IMR-90 (cell line): ENCODE measurements around the gene LINC01488. TPM values are rescaled to one million over a fixed set of nuclear protein-coding genes. Genes with fewer than 3 reads are reported as not detected.

Source experiments
- ATAC-seq: fragments of 200-7000 bp; cut with Tn5 transposase; 2 replicates; pipeline ENCODE4 v1.9.1; 2020; ENCODE audit warnings: low read depth, mild to moderate bottlenecking, moderate library complexity
- BruUV-seq: library from RNA; stranded (reverse); fragments of 400-500 nt; replicated peaks from 2 replicates; lab custom pipeline; 2021; lab: Mats Ljungman, UMichigan
- CTCF ChIA-PET: fragments of 300-600 bp; formaldehyde crosslinking; extraction: SDS; loops from one replicate; lab custom pipeline; 2021; ENCODE audit warnings: antibody characterized with exemption; lab: Yijun Ruan, JAX
- POLR2A ChIA-PET: fragments of 300-600 bp; sonication (Branson Sonifier 250); formaldehyde crosslinking; loops from one replicate; lab custom pipeline; 2022; ENCODE audit warnings: antibody characterized with exemption; ENCODE audit not compliant: unreplicated experiment; lab: Charles Lee
- DNase-seq: peaks from one replicate; pipeline ENCODE4 v3.0.0; 2013
- H2AFZ ChIP-seq: replicated peaks from 2 replicates; pipeline ENCODE3; 2013; ENCODE audit warnings: low read length, mild to moderate bottlenecking; ENCODE audit not compliant: poor library complexity
- H2AK5ac ChIP-seq: 2 replicates; pipeline ENCODE4 v1.6.1; 2013; ENCODE audit warnings: low read depth, low read length, inconsistent platforms
- H2AK9ac ChIP-seq: replicated peaks from 2 replicates; pipeline ENCODE3; 2013; ENCODE audit warnings: mild to moderate bottlenecking, low read depth, low read length, moderate library complexity; ENCODE audit not compliant: poor library complexity
- H2BK120ac ChIP-seq: 2 replicates; pipeline ENCODE4 v1.6.1; 2013; ENCODE audit warnings: low read depth, low read length, inconsistent platforms
- H2BK15ac ChIP-seq: 3 replicates; pipeline ENCODE4 v1.6.1; 2013; ENCODE audit warnings: low read depth, low read length, inconsistent platforms
- H2BK20ac ChIP-seq: 2 replicates; pipeline ENCODE4 v1.6.1; 2013; ENCODE audit warnings: low read depth, mild to moderate bottlenecking, inconsistent platforms, low read length, moderate library complexity
- H2BK5ac ChIP-seq: 2 replicates; pipeline ENCODE4 v1.6.1; 2013; ENCODE audit warnings: mild to moderate bottlenecking, low read depth, low read length, inconsistent platforms; ENCODE audit not compliant: poor library complexity, severe bottlenecking
- H3K14ac ChIP-seq: replicated peaks from 2 replicates; pipeline ENCODE4 v1.6.1; 2013; ENCODE audit warnings: low read depth, low read length, inconsistent platforms
- H3K18ac ChIP-seq: 2 replicates; pipeline ENCODE4 v1.6.1; 2013; ENCODE audit warnings: low read depth, low read length, control low read depth
- H3K23ac ChIP-seq: 2 replicates; pipeline ENCODE4 v1.6.1; 2013; ENCODE audit warnings: low read depth, low read length, inconsistent platforms
- H3K27ac ChIP-seq: 2 replicates; pipeline ENCODE4 v1.5.1; 2013; ENCODE audit warnings: mild to moderate bottlenecking, control low read depth, low read length; ENCODE audit not compliant: insufficient read depth
- H3K27me3 ChIP-seq: 2 replicates; pipeline ENCODE4 v1.6.1; 2013; ENCODE audit warnings: low read length; ENCODE audit not compliant: control insufficient read depth, insufficient read depth
- H3K36me3 ChIP-seq: 2 replicates; pipeline ENCODE4 v1.6.1; 2013; ENCODE audit warnings: low read length, mixed read lengths; ENCODE audit not compliant: control insufficient read depth, insufficient read depth
- H3K4ac ChIP-seq: 2 replicates; pipeline ENCODE4 v1.6.1; 2013; ENCODE audit warnings: low read depth, low read length, inconsistent platforms
- H3K4me1 ChIP-seq: 2 replicates; pipeline ENCODE4 v1.6.1; 2013; ENCODE audit warnings: low read length, mixed read lengths; ENCODE audit not compliant: control insufficient read depth, insufficient read depth
- H3K4me2 ChIP-seq: 2 replicates; pipeline ENCODE4 v1.6.1; 2013; ENCODE audit warnings: low read depth, mild to moderate bottlenecking, control low read depth, low read length, moderate library complexity
- H3K4me3 ChIP-seq: 2 replicates; pipeline ENCODE4 v1.5.1; 2013; ENCODE audit warnings: low read depth, mild to moderate bottlenecking, control low read depth, low read length, moderate library complexity; ENCODE audit not compliant: insufficient read depth
- H3K56ac ChIP-seq: 2 replicates; pipeline ENCODE4 v1.6.1; 2013; ENCODE audit warnings: low read length, inconsistent platforms; ENCODE audit not compliant: insufficient read depth; ENCODE audit errors: extremely low read depth
- H3K79me1 ChIP-seq, 2 experiments: 2 replicates each; pipeline ENCODE4 v1.6.1; 2013; ENCODE audit warnings: low read length in 2 of 2, inconsistent platforms in 1 of 2, low read depth in 1 of 2
- H3K9ac ChIP-seq: 2 replicates; pipeline ENCODE4 v1.6.1; 2013; ENCODE audit warnings: low read depth, low read length, control low read depth
- H3K9me1 ChIP-seq: 2 replicates; pipeline ENCODE4 v1.6.1; 2013; ENCODE audit warnings: low read length, inconsistent platforms; ENCODE audit not compliant: insufficient read depth
- H3K9me3 ChIP-seq: 2 replicates; pipeline ENCODE4 v1.6.1; 2013; ENCODE audit warnings: low read length; ENCODE audit not compliant: control insufficient read depth, insufficient read depth
- H4K20me1 ChIP-seq: 2 replicates; pipeline ENCODE4 v1.6.1; 2013; ENCODE audit warnings: low read length, inconsistent platforms; ENCODE audit not compliant: insufficient read depth
- H4K5ac ChIP-seq: 2 replicates; pipeline ENCODE4 v1.6.1; 2013; ENCODE audit warnings: mild to moderate bottlenecking, low read depth, low read length, control low read depth
- H4K8ac ChIP-seq, 2 experiments: 2 replicates each; pipeline ENCODE4 v1.6.1; 2013; ENCODE audit warnings: low read depth in 2 of 2, low read length in 2 of 2, control low read depth in 1 of 2, inconsistent platforms in 1 of 2
- H4K91ac ChIP-seq: 2 replicates; pipeline ENCODE4 v1.6.1; 2013; ENCODE audit warnings: low read depth, low read length, inconsistent platforms; ENCODE audit not compliant: insufficient read depth
- MAFK ChIP-seq: IDR thresholded peaks from 2 replicates; pipeline ENCODE4 v1.6.1; 2012; ENCODE audit warnings: low read depth, low read length, improper control_type of control experiment
- RCOR1 ChIP-seq: IDR thresholded peaks from 2 replicates; pipeline ENCODE4 v1.6.1; 2012; ENCODE audit warnings: mild to moderate bottlenecking, low read length, improper control_type of control experiment; ENCODE audit not compliant: insufficient replicate concordance
- RFX5 ChIP-seq: IDR thresholded peaks from 2 replicates; pipeline ENCODE4 v1.8.0; 2012; ENCODE audit warnings: low read depth, mild to moderate bottlenecking, low read length, moderate library complexity
- WGBS, 2 experiments: methylation state at CpG; one replicate each; pipeline versions ENCODE4 v1.1.5 to v1.1.7; 2013; ENCODE audit warnings: missing lambda C conversion rate in 2 of 2; ENCODE audit not compliant: insufficient read length in 1 of 2; ENCODE audit errors: extremely low coverage in 2 of 2; 5-methylcytosine and 5-hydroxymethylcytosine counted together
- dilution Hi-C: fragments of 300-500 bp; cut with HindIII; formaldehyde crosslinking; loops from one replicate; pipeline ENCODE4 v1.14.3; 2018; ENCODE audit warnings: low sequenced_read_pairs; ENCODE audit not compliant: unreplicated experiment
- in situ Hi-C: fragments of 300-500 bp; cut with MboI; formaldehyde crosslinking; loops from 3 replicates; pipeline ENCODE4 v1.14.3; 2019; ENCODE audit warnings: low sequenced_read_pairs, inconsistent platforms, mixed read lengths
- intact Hi-C: fragments of 100-400 bp; cut with micrococcal nuclease; formaldehyde crosslinking; loops from 2 replicates; pipeline ENCODE4 v1.10.0; 2022
- polyA plus RNA-seq, 3 experiments: library from polyadenylated mRNA; depleted of rRNA; stranded (reverse); fragments of >200 nt; gene quantifications; 2 replicates each; pipeline ENCODE4 v1.2.3, GENCODE V29; 2012; ENCODE audit warnings: low replicate concordance in 1 of 3
- total RNA-seq: library from RNA; depleted of rRNA; stranded (reverse); fragments of >200 nt; gene quantifications from 2 replicates; pipeline ENCODE4 v1.2.3, GENCODE V29; 2012

The LINC01488 gene
- total and polyA plus RNA-seq, 2 of the 4 experiments (the other 2 are of a cell fraction): not detected

- Histone ChIP-seq H3K56ac (no peak overlapping the region), H3K4me3 (no peak overlapping the region), H3K23ac (no peak overlapping the region), H2AK9ac (no peak overlapping the region), H3K9me1 (peaks cover 16% of the 10 kb centered on the region), H4K5ac (no peak overlapping the region), H3K36me3 (no peaks in the 10 kb centered on the region), H2BK15ac (no peak overlapping the region), H3K9ac (no peak overlapping the region), H3K18ac (no peak overlapping the region), H2BK5ac (no peak overlapping the region), H3K4ac (no peak overlapping the region), H3K14ac (no peak overlapping the region), H4K8ac (no peak overlapping the region), H4K20me1 (no peaks in the 10 kb centered on the region), H3K27me3 (peaks cover 2% of the 10 kb centered on the region; the same call in 1 of the 2 replicates), H3K4me2 (no peak overlapping the region), H2AK5ac (peak overlapping the region; percentile 21; the same call in 1 of the 2 replicates), H2AFZ (peak overlapping the region; percentile 40), H3K9me3 (no peaks in the 10 kb centered on the region), H3K79me1 (peaks cover 0 to 10% of the 10 kb centered on the region in 2 experiments; a peak in 1 of 4 replicates), H2BK20ac (no peak overlapping the region), H3K27ac (no peak overlapping the region), H3K4me1 (peaks cover 12% of the 10 kb centered on the region), H4K91ac (no peak overlapping the region), H2BK120ac (no peak overlapping the region)
- ATAC-seq: no peak
- intact Hi-C loops (no loop called here), in situ Hi-C loops (no loop called here), dilution Hi-C loops (no loop called here)
- POLR2A ChIA-PET: no interaction called here
- TF ChIP-seq RFX5: no peak
- no peak for TF ChIP-seq MAFK
- TF ChIP-seq RCOR1: no peak
- WGBS, 2 experiments: 100% methylated on average over 1 of the region's 10 CpGs; no CpG with 5 or more reads in 1 of the 2 experiments
- CTCF ChIA-PET: no interaction called here
- no TSS peak for BruUV-seq
- DNase-seq: no peak
These were observed 18.4 kb downstream of the LINC01488 start for GRCh38 chr11:69499918-69500284.
